Tibial nerve (tissue), 4 donors: ENCODE measurements around the gene FERD3L. TPM values are rescaled to one million over a fixed set of nuclear protein-coding genes. Genes with fewer than 3 reads are reported as not detected.
"Not testable (repeated sequence)": the region's sequence is repeated elsewhere in the genome, so short reads cannot be mapped to it uniquely, and the experiment has no call there.

Experiments used
- DNase-seq, 2 donors: peaks; one replicate each; pipeline ENCODE4 v3.0.0-alpha.2; 2019; ENCODE audit warnings: low spot score in 2 of 2
- H3K27ac ChIP-seq, 4 donors: fragments of 200-600 bp; sonication (generic) in 3 of 4; one replicate each; pipeline ENCODE4 v1.5.1; 2017 to 2019; ENCODE audit warnings: mild to moderate bottlenecking in 1 of 4
- H3K27me3 ChIP-seq, 2 donors: fragments of 200-600 bp; sonication (generic) in 1 of 2; one replicate each; pipeline versions ENCODE4 v1.5.1 to v1.6.0; 2017 to 2019
- H3K36me3 ChIP-seq, 3 donors: fragments of 200-600 bp; sonication (generic); one replicate each; pipeline ENCODE4 v1.5.1; 2018 to 2019
- H3K4me1 ChIP-seq, 4 donors: fragments of 200-600 bp; sonication (generic) in 3 of 4; one replicate each; pipeline ENCODE4 v1.5.1; 2017 to 2019
- H3K4me3 ChIP-seq, 4 donors: fragments of 200-600 bp; sonication (generic) in 3 of 4; one replicate each; pipeline ENCODE4 v1.5.1; 2017 to 2019; ENCODE audit warnings: mild to moderate bottlenecking in 1 of 4, moderate library complexity in 1 of 4
- H3K9me3 ChIP-seq, 4 donors: fragments of 200-600 bp; sonication (generic) in 3 of 4; one replicate each; pipeline ENCODE4 v1.5.1; 2017 to 2019
- CTCF ChIP-seq, 5 experiments: fragments of 200-600 bp in 3 of 5; fragments of 450-650 bp in 2 of 5; sonication (generic) in 3 of 5; IDR thresholded peaks; one replicate each; pipeline ENCODE4 v1.5.1; 2016 to 2019; ENCODE audit warnings: antibody characterized with exemption in 5 of 5, mild to moderate bottlenecking in 3 of 5, moderate library complexity in 2 of 5
- EP300 ChIP-seq, 2 donors: sonication (generic); formaldehyde crosslinking; IDR thresholded peaks; one replicate each; pipeline ENCODE4 v1.6.1; 2017; ENCODE audit warnings: antibody characterized with exemption in 2 of 2, mild to moderate bottlenecking in 1 of 2
- POLR2A ChIP-seq, 2 donors: fragments of 450-650 bp; IDR thresholded peaks; one replicate each; pipeline ENCODE4 v1.6.1; 2017; ENCODE audit warnings: antibody characterized with exemption in 2 of 2, mild to moderate bottlenecking in 2 of 2, moderate library complexity in 2 of 2
- WGBS, 2 donors: methylation state at CpG; one replicate each; pipeline ENCODE4 v1.1.5; 2018; 5-methylcytosine and 5-hydroxymethylcytosine counted together
- total RNA-seq, 4 donors: library from RNA; depleted of rRNA; stranded (reverse); fragments of >200 nt; gene quantifications; one replicate each; pipeline ENCODE4 v1.1.0, GENCODE V29; 2016

FERD3L gene
- not detected for total RNA-seq

DNA sequence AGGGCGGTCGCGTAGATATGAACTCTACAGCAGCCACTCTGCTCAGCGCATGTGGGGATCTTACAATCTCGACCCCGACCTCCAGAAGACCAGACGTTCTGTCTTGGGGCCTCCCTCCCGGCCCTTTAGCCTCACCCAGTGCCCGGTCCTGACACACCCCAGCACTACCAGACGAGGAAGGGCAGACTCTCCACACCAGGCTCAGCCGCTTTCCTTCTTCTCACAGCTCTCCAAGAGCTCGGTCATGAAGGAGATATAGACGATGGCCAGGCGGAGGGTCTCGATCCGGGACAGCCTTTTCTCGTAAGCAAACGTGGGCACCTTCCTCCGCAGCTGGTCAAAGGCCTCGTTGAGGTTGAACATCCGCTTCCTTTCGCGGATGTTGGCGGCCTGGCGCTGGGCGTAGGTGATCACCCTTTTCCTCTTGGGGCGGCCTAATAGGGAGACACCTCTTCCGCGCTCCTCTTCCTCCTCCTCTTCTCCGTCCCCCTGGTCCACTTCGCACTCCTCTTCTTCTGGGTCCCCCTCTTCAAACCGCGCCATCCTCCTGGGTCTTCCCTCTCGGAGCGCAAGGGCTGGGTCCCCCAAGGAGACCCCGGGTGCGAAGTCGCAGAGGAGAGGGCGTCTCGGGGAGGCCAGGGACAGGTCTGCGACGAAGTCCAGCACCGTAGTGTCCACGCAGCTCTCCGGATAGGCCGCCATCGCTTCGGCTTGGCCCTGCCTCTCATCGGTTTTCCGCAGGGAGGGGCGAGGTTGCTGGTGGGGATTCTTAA lies at the start of gene FERD3L:
Gene FERD3L (minus strand): TSS at position 761 of the 773 bp plus-strand sequence. CDS start 59 bp downstream, at position 702.
- no peak for TF ChIP-seq CTCF (IDR thresholded peaks at IDR 0.05)
- no peak for TF ChIP-seq EP300 (IDR thresholded peaks at IDR 0.05)
- no peak for TF ChIP-seq POLR2A (IDR thresholded peaks at IDR 0.05)
- Histone ChIP-seq H3K4me3 (peak within 1 kb of the TSS in 2 of 4 donors; percentile 12 to 34), H3K27ac (no peak within 1 kb of the TSS), H3K27me3 (peaks cover 0 to 60% of the 10 kb centered on the region in 2 donors), H3K4me1 (peaks cover 0 to 28% (median 10%) of the 10 kb centered on the region in 4 donors), H3K36me3 (no peaks in the 10 kb centered on the region), H3K9me3 (no peaks in the 10 kb centered on the region)
- 4 to 6% methylated on average over 43 to 47 of the region's 51 CpGs for WGBS, 2 donors
- no peak for DNase-seq

- DNase-seq = not testable (repeated sequence)
- WGBS, 2 donors = 48 to 69% methylated on average over 5 to 14 of the region's 14 CpGs
Measured at GRCh38 chr7:19194417-19194816, 49.2 kb upstream of the FERD3L start.

GRCh38 chr7:19181634-19182033 lies 36.4 kb upstream of the FERD3L start:
- peaks cover 0 to 41% (median 8%) of the 10 kb centered on the region in 4 donors for H3K9me3 ChIP-seq
- H3K27ac ChIP-seq = no peak overlapping the region
- DNase-seq = no peak
- no peak for TF ChIP-seq POLR2A (IDR thresholded peaks at IDR 0.05)
- no peaks in the 10 kb centered on the region for H3K36me3 ChIP-seq
- H3K4me1 ChIP-seq = no peaks in the 10 kb centered on the region
- no peaks in the 10 kb centered on the region for H3K27me3 ChIP-seq
- H3K4me3 ChIP-seq = no peak overlapping the region
- WGBS, 2 donors = 75 to 100% methylated on average over 1 of the region's 1 CpG

More at GRCh38 chr7:19194417-19194816, 49.2 kb upstream of the FERD3L start:
- not testable (repeated sequence) for H3K36me3 ChIP-seq, H3K4me1 ChIP-seq, H3K4me3 ChIP-seq, H3K27me3 ChIP-seq, H3K27ac ChIP-seq
- peaks cover 0 to 12% (median 0%) of the 10 kb centered on the region in 4 donors for H3K9me3 ChIP-seq

GRCh38 chr7:19178595-19178994 lies 33.4 kb upstream of the FERD3L start:
- no peak for TF ChIP-seq EP300 (IDR thresholded peaks at IDR 0.05)
- no peak for TF ChIP-seq POLR2A (IDR thresholded peaks at IDR 0.05)
- TF ChIP-seq CTCF (IDR thresholded peaks at IDR 0.05) = no peak
- Histone ChIP-seq H3K27me3 (no peaks in the 10 kb centered on the region), H3K4me1 (no peaks in the 10 kb centered on the region), H3K27ac (no peak overlapping the region), H3K9me3 (peaks cover 0 to 17% (median 3%) of the 10 kb centered on the region in 4 donors), H3K36me3 (no peaks in the 10 kb centered on the region), H3K4me3 (no peak overlapping the region)
- no peak for DNase-seq
- WGBS, 2 donors = 86 to 91% methylated on average over 4 of the region's 4 CpGs

DNA sequence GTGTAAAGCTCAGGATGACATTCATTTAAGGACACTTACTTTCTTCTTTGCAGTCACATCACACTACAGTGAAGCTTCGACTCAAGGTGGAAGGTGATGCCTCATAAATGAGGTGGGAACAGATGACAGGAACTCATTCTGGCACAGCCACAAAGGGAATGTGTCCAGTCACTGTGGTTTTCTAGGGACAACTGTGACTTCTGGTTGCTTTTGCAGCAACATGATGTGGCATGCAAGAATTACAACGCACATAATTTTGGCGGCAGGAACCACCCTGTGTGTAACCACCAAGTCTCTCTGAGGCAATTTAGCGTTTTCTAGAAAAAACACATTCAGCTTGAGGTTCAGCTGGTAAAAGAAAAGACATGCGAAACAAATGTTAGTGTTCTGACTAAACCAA lies 32.0 kb upstream of the FERD3L start:
- Histone ChIP-seq H3K36me3 (no peaks in the 10 kb centered on the region), H3K4me1 (no peaks in the 10 kb centered on the region), H3K9me3 (peaks cover 0 to 5% (median 0%) of the 10 kb centered on the region in 4 donors), H3K27ac (no peak overlapping the region), H3K27me3 (no peaks in the 10 kb centered on the region), H3K4me3 (no peak overlapping the region)
- TF ChIP-seq EP300 (IDR thresholded peaks at IDR 0.05) (no peak), CTCF (IDR thresholded peaks at IDR 0.05) (no peak), POLR2A (IDR thresholded peaks at IDR 0.05) (no peak)
- WGBS, 2 donors = 59 to 62% methylated on average over 5 of the region's 5 CpGs
- no peak for DNase-seq

DNA sequence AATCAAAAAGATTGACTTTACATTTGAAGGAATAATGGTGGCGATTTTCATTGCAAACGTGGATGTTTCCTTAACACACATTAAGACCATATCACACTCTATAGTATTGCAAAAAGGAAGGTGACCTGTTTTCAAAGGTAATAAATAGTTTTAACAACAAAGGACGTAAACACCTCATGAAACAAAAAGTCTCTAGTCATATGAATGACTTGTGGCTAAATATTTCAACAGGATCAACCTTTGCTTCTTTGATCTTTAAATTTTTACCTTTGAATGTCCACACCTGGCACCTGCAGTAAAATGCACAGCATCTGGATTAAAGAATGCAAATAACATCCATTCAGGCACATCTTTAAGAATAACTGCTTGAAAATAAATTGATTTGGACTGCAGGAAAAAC lies 30.0 kb upstream of the FERD3L start:
- no peak for DNase-seq
- no peak for TF ChIP-seq POLR2A (IDR thresholded peaks at IDR 0.05)
- no peak for TF ChIP-seq EP300 (IDR thresholded peaks at IDR 0.05)
- TF ChIP-seq CTCF (IDR thresholded peaks at IDR 0.05) = no peak
- Histone ChIP-seq H3K4me1 (no peaks in the 10 kb centered on the region), H3K4me3 (no peak overlapping the region), H3K27me3 (no peaks in the 10 kb centered on the region), H3K27ac (no peak overlapping the region), H3K9me3 (no peaks in the 10 kb centered on the region), H3K36me3 (no peaks in the 10 kb centered on the region)
- WGBS, 2 donors = 60 to 66% methylated on average over 3 of the region's 3 CpGs
